Fibroblast of the aortic adventitia (primary cell): ENCODE measurements around the gene SELENOK. TPM values are rescaled to one million over a fixed set of nuclear protein-coding genes. Genes with fewer than 3 reads are reported as not detected.
A peak's percentile ranks its signal among the peaks of the same experiment; 100 is the strongest.

Experiments used
- DNase-seq: peaks from one replicate; pipeline ENCODE4 v3.0.0-alpha.2; 2010; ENCODE audit warnings: low read depth
- H3K4me3 ChIP-seq: 2 replicates; pipeline ENCODE4 v1.5.1; 2011; ENCODE audit warnings: low read depth, mild to moderate bottlenecking, control low read depth, low read length, moderate library complexity
- CTCF ChIP-seq: IDR thresholded peaks from 2 replicates; pipeline ENCODE4 v1.5.1; 2011; ENCODE audit warnings: mild to moderate bottlenecking, low read length, control low read depth, inconsistent platforms; ENCODE audit not compliant: insufficient read depth
- total RNA-seq: library from RNA; depleted of rRNA; stranded (reverse); fragments of >200 nt; gene quantifications from 2 replicates; pipeline ENCODE4 v1.2.3, GENCODE V29; 2012; ENCODE audit warnings: low replicate concordance

Gene SELENOK
- total RNA-seq, 1 donor: 18.3 TPM

- TF ChIP-seq CTCF: no peak
- H3K4me3 ChIP-seq: no peak overlapping the region
- no peak for DNase-seq
Observed at GRCh38 chr3:53902067-53902466, 10.4 kb upstream of the SELENOK start.

GRCh38 chr3:53900666-53901331 is 9.1 kb upstream of the SELENOK start:
- no peak for TF ChIP-seq CTCF
- no peak for DNase-seq
- no peak overlapping the region for H3K4me3 ChIP-seq

- no peak for DNase-seq
- no peak for TF ChIP-seq CTCF
- H3K4me3 ChIP-seq: no peak overlapping the region
Observed at GRCh38 chr3:53899750-53900149, 8.1 kb upstream of the SELENOK start.

GRCh38 chr3:53892286-53892637 is 603 bp upstream of the SELENOK start:
- H3K4me3 ChIP-seq: peak overlapping the region; percentile 69
- DNase-seq: no peak
- TF ChIP-seq CTCF: no peak

- peak overlapping the region; percentile 95 for H3K4me3 ChIP-seq
- peak; percentile 47 for DNase-seq
- TF ChIP-seq CTCF: no peak
Observed at GRCh38 chr3:53890726-53891475, 758 bp downstream of the SELENOK start.

GRCh38 chr3:53888232-53888631 is 3.4 kb downstream of the SELENOK start:
- no peak for TF ChIP-seq CTCF
- no peak overlapping the region for H3K4me3 ChIP-seq
- no peak for DNase-seq
